Upper lobe of right lung (tissue), 1 donor: ENCODE measurements around the gene INAFM2. TPM values are rescaled to one million over a fixed set of nuclear protein-coding genes. Genes with fewer than 3 reads are reported as not detected.
A peak's percentile ranks its signal among the peaks of the same experiment; 100 is the strongest.

Experiments used
- ATAC-seq: fragments of 200-7000 bp; cut with Tn5 transposase; one replicate; pipeline ENCODE4 v1.9.1; 2020; ENCODE audit warnings: mild to moderate bottlenecking, moderate library complexity
- DNase-seq: peaks from one replicate; pipeline ENCODE4 v3.0.0-alpha.2; 2020
- H3K27ac ChIP-seq: fragments of 200-600 bp; one replicate; pipeline ENCODE4 v1.8.0; 2022
- H3K27me3 ChIP-seq: fragments of 200-600 bp; one replicate; pipeline ENCODE4 v1.8.0; 2022; ENCODE audit warnings: mild to moderate bottlenecking
- H3K36me3 ChIP-seq: fragments of 200-600 bp; one replicate; pipeline ENCODE4 v1.8.0; 2022
- H3K4me1 ChIP-seq: fragments of 200-600 bp; one replicate; pipeline ENCODE4 v1.8.0; 2022
- H3K4me3 ChIP-seq: fragments of 200-600 bp; one replicate; pipeline ENCODE4 v1.8.0; 2022; ENCODE audit warnings: mild to moderate bottlenecking
- H3K9me3 ChIP-seq: fragments of 200-600 bp; one replicate; pipeline ENCODE4 v1.8.0; 2022
- intact Hi-C: fragments of 100-400 bp; cut with DNase I; formaldehyde crosslinking; loops from one replicate; pipeline ENCODE4 v1.11.0; 2022
- total RNA-seq: library from RNA; stranded (reverse); fragmentation: NEBNext Ultra II Directional; extraction: Animal tissue kit (Norgen Biotek cat#: 25700); gene quantifications from one replicate; pipeline ENCODE4 v1.2.1, GENCODE V29; 2021
- TF ChIP-seq, protein P1 (sequence below): fragments of 200-600 bp; IDR thresholded peaks from one replicate; pipeline ENCODE4 v1.8.0; 2022; ENCODE audit warnings: antibody characterized with exemption
- donor health status: DM: no; HTN: yes; CAD: no; lungs with severe emphysema.

INAFM2 gene
- total RNA-seq, 1 donor from 2014 or later = 39.5 TPM

DNA sequence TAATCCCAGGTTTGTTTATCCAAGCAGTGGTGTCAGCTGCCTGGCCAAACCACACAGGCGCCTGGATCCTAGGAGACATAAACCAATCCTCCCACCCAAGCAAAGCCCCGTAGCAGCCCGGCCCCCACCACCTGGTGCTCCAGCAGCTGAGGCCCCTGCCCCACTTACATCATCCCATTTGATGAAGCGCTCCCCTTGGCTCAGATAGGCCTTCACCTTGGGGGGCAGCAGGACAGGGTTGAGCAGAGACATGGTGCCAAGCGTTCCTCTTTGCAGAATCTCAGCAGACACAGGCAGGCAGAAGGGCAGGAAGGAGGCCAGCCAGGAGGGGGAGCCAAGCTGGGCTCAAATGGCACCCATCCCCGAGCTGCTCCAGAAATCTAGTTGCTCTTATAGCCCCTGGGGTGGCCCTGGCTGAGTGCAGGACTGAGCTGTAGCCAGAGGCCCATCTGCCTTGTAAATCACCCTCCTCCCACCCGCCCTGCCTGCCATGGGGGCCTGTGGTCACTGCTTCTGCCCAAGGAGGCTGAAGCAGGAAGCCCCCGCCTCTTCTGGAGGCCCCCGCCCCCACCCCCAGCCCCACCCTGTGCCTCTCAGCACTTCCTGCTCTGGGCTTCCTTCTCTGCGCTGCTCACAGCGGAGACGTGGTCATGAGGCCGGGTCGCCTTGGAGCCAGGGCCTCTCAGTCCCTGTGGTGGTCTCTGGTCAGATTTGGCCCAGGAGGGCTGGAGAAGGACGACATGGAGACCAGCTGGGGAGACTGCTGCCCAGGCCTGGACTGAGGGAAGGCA, 15.9 kb upstream of the INAFM2 start, which contains the start of gene PLCB2:
PLCB2 (minus strand) TSS at position 515 of the 791 bp plus-strand sequence; CDS start at position 252, 263 bp downstream.
- TF ChIP-seq, protein P1, sequence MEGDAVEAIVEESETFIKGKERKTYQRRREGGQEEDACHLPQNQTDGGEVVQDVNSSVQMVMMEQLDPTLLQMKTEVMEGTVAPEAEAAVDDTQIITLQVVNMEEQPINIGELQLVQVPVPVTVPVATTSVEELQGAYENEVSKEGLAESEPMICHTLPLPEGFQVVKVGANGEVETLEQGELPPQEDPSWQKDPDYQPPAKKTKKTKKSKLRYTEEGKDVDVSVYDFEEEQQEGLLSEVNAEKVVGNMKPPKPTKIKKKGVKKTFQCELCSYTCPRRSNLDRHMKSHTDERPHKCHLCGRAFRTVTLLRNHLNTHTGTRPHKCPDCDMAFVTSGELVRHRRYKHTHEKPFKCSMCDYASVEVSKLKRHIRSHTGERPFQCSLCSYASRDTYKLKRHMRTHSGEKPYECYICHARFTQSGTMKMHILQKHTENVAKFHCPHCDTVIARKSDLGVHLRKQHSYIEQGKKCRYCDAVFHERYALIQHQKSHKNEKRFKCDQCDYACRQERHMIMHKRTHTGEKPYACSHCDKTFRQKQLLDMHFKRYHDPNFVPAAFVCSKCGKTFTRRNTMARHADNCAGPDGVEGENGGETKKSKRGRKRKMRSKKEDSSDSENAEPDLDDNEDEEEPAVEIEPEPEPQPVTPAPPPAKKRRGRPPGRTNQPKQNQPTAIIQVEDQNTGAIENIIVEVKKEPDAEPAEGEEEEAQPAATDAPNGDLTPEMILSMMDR = peak; percentile 31
- Histone ChIP-seq H3K4me1 (peaks cover 19% of the 10 kb centered on the region), H3K4me3 (peak within 1 kb of the TSS; percentile 51), H3K36me3 (no peaks in the 10 kb centered on the region), H3K27me3 (no peaks in the 10 kb centered on the region), H3K9me3 (no peaks in the 10 kb centered on the region), H3K27ac (peak within 1 kb of the TSS; percentile 78)
- DNase-seq (peak; percentile 81), ATAC-seq (peak; percentile 76)
- intact Hi-C loops = no loop called here

DNA sequence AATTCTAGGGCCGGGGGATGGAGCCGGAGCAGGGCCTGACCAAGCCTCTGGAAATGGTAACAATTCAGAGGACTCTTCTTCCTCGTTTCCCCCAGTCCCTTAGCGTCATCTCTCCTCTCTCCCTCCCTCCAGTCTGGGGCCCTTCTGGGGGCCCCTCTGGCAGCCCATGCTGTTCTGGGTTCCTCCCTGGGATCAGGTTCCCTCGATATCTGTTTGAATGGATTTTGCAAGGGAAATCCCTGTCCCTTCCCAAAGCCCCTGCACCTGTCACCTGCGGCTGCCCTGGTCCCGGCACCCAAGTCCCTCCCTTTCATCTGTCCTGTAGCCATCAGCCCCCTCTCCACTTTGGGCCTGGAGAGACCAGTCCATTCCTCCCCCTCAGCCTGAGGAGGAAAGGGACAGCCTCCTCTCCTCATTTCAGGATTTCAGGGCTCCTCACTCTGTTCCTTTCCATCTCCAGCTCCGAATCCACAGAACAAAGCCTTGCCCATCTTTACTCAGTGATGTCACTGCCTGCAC, 14.1 kb upstream of the INAFM2 start:
- TF ChIP-seq, protein P1 = no peak
- Histone ChIP-seq H3K27ac (no peak overlapping the region), H3K9me3 (no peaks in the 10 kb centered on the region), H3K36me3 (no peaks in the 10 kb centered on the region), H3K27me3 (no peaks in the 10 kb centered on the region), H3K4me3 (no peak overlapping the region), H3K4me1 (peaks cover 27% of the 10 kb centered on the region)
- intact Hi-C loops = no loop called here
- no peak for DNase-seq
- no peak for ATAC-seq

DNA sequence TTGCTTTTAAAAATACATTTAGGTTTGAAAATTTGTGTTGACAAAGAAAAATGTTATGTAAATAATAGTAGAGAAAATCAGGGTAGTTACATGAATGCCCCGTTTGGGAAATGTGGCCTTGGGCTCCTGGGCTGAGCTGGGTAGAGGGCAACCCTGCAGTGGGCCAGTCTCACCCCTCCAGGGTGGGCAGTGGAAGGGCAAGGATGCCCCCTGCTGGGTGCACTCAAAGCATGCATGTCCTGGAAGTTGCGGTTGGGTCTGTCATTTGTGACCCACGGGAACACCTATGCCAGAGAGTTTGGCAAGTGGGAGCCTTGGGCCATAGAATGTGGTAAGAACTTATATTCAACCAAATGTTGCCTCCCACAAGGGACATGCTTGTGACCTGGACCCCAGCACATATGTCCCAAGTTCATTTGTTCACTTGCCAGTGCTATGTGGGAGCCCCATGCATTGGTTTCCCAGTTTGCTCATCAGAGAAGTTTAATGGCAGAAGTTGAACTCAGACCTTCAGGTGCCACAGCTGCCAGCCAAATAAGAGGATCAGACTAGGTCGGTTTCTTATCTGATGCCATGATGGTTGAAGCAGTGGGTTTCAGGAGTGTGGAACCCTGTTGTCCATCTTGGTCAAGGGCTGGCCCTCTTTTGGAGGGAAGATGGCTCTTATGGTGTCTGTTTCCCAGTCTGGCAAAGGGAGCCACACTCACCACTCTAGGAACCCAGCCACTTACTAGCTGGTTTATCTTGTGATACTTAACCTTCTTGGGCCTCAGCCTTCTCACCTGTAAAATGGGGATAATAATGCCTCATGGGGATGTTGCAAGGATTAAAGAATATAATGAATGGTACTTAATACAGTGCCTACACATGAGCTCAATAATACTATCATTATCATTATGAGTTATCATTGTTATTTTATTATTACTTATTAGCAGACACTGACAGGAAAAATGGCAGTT, 13.2 kb upstream of the INAFM2 start:
- H3K27ac ChIP-seq = no peak overlapping the region
- H3K27me3 ChIP-seq = no peaks in the 10 kb centered on the region
- intact Hi-C loops = no loop called here
- H3K4me3 ChIP-seq = no peak overlapping the region
- DNase-seq (peak; percentile 80), ATAC-seq (peak; percentile 63)
- peaks cover 29% of the 10 kb centered on the region for H3K4me1 ChIP-seq
- H3K36me3 ChIP-seq = no peaks in the 10 kb centered on the region
- TF ChIP-seq, protein P1 = peak; percentile 71
- no peaks in the 10 kb centered on the region for H3K9me3 ChIP-seq

DNA sequence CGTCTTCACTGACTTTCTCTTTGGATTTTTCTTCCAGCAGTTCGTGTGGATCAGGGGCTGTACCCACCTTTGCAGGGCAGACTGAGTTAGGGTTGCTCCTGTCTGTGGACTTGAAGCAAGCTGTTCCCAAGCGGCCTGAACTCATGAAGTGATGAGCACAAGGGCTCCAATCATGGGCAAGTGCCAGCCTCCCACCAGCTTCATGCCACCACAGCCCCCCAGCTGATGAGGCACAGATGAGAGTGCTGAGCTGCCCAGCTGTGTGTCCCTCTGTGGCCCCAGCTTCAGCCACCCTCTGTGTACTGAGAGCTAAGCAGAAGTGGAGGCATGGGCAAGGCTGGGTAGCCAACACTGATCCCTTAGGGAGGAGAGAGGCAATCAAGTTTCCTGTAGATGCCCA, 12.5 kb upstream of the INAFM2 start:
- intact Hi-C loops = no loop called here
- H3K27ac ChIP-seq = no peak overlapping the region
- DNase-seq = peak; percentile 40
- H3K9me3 ChIP-seq = no peaks in the 10 kb centered on the region
- H3K36me3 ChIP-seq = no peaks in the 10 kb centered on the region
- no peak for ATAC-seq
- H3K27me3 ChIP-seq = no peaks in the 10 kb centered on the region
- peaks cover 25% of the 10 kb centered on the region for H3K4me1 ChIP-seq
- H3K4me3 ChIP-seq = no peak overlapping the region
- TF ChIP-seq, protein P1 = no peak

DNA sequence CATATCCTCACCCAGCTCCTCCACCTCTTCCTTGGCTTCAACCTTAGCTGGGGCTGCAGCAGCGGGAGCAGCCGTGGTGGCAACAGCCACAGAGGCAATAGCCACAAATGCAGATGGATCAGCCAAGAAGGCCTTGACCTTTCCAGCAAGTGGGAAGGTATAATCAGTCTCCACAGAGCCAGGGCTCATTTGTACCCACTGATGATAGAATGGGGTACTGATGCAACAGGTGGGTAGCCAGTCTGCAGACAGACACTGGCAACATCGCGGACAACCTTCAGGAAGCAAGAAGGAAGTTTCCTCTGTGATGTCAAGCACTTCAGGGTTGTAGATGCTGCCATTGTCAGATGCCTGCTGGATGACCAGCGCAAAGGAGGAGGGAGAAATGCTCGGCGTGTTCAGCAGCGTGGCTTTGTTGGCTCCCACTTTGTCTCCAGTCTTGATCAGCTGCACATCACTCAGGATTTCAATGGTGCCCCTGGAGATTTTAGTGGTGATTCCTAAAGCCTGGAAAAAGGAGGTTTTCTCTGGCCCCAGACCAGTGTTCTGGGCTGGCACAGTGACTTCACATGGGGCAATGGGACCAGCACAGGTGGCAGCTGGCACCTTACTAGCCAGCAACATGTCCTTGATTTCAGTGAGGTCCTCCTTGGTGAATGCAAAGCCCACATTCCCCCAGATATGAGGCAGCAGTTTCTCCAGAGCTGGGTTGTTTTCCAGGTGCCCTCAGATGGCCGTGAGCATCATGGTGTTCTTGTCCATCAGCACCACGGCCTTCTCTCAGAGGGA, 10.9 kb upstream of the INAFM2 start:
- TF ChIP-seq, protein P1 = no peak
- Histone ChIP-seq H3K9me3 (no peaks in the 10 kb centered on the region), H3K4me1 (peaks cover 23% of the 10 kb centered on the region), H3K27me3 (no peaks in the 10 kb centered on the region), H3K4me3 (no peak overlapping the region), H3K27ac (no peak overlapping the region), H3K36me3 (no peaks in the 10 kb centered on the region)
- peak; percentile 43 for DNase-seq
- ATAC-seq = no peak
- intact Hi-C loops = no loop called here
